ENCODE measurements around the gene JUN.

Gene JUN

GRCh38 chr1:58732087-58732775 is 51.6 kb downstream of the JUN start:
- H3K4me1 ChIP-seq (ENCODE audit: control insufficient read depth, insufficient read depth, low read length), result peaks cover 11% of the 10 kb centered on the region
- no peak overlapping the region for H3K4me2 ChIP-seq (ENCODE audit: low read length)
- H3K27me3 ChIP-seq (ENCODE audit: control insufficient read depth, insufficient read depth, low read length), result no peaks in the 10 kb centered on the region
- H3K4me3 ChIP-seq (ENCODE audit: low read length), result no peak overlapping the region
- no peak overlapping the region for H3K9ac ChIP-seq (ENCODE audit: low read depth, low read length)
- H3K36me3 ChIP-seq (ENCODE audit: insufficient read depth, low read length), result no peaks in the 10 kb centered on the region
- H3K9me3 ChIP-seq (replicated peaks; ENCODE audit: low read length), result no peaks in the 10 kb centered on the region

All from skeletal muscle satellite cell (primary cell).